Thyroid gland (tissue), 4 donors: ENCODE results near the gene PSME4. TPM values are rescaled to one million over a fixed set of nuclear protein-coding genes. Genes with fewer than 3 reads are reported as not detected.

Experiments used
- DNase-seq, 2 donors: peaks; one replicate each; pipeline ENCODE4 v3.0.0-alpha.2; 2019
- H3K27ac ChIP-seq, 3 donors: fragments of 200-600 bp; sonication (generic); 1 replicate in 2 of 3; 2 replicates in 1 of 3; pipeline ENCODE4 v1.5.1; 2016 to 2019; ENCODE audit warnings: mild to moderate bottlenecking in 1 of 3, moderate library complexity in 1 of 3
- H3K27me3 ChIP-seq: fragments of 200-600 bp; sonication (generic); one replicate; pipeline ENCODE4 v1.5.1; 2019
- H3K36me3 ChIP-seq, 2 donors: fragments of 200-600 bp; sonication (generic); one replicate each; pipeline ENCODE4 v1.5.1; 2016 to 2019
- H3K4me1 ChIP-seq, 2 donors: fragments of 200-600 bp; sonication (generic); one replicate each; pipeline ENCODE4 v1.5.1; 2017 to 2019
- H3K4me3 ChIP-seq, 3 donors: fragments of 200-600 bp; sonication (generic); replicated peaks in 1 of 3; 1 replicate in 2 of 3; 2 replicates in 1 of 3; pipeline ENCODE4 v1.5.1; 2016; ENCODE audit warnings: mild to moderate bottlenecking in 1 of 3
- H3K9me3 ChIP-seq: fragments of 200-600 bp; sonication (generic); one replicate; pipeline ENCODE4 v1.5.1; 2017
- CTCF ChIP-seq, 6 experiments: fragments of 200-600 bp in 3 of 6; fragments of 450-650 bp in 3 of 6; sonication (generic) in 3 of 6; IDR thresholded peaks; one replicate each; pipeline ENCODE4 v1.5.1; 2016 to 2019; ENCODE audit warnings: antibody characterized with exemption in 6 of 6, mild to moderate bottlenecking in 2 of 6, inconsistent platforms in 1 of 6, moderate library complexity in 1 of 6
- POLR2A ChIP-seq, 2 donors: fragments of 450-650 bp; IDR thresholded peaks; one replicate each; pipeline ENCODE4 v1.6.1; 2017; ENCODE audit warnings: antibody characterized with exemption in 2 of 2, mild to moderate bottlenecking in 2 of 2, moderate library complexity in 1 of 2
- WGBS, 2 donors: methylation state at CpG; one replicate each; pipeline ENCODE4 v1.1.5; 2017; 5-methylcytosine and 5-hydroxymethylcytosine counted together
- intact Hi-C: fragments of 100-400 bp; cut with DNase I; formaldehyde crosslinking; loops from one replicate; pipeline ENCODE4 v1.15.1; 2023
- total RNA-seq, 4 donors: library from RNA; depleted of rRNA; stranded (reverse); fragments of >200 nt; gene quantifications; one replicate each; pipeline ENCODE4 v1.2.3, GENCODE V29; 2016

Gene PSME4
- total RNA-seq, 4 donors from 2014 or later, result 64.3 to 131 (median 84.4) TPM

GRCh38 chr2:53877556-53877955 is 93.2 kb downstream of the PSME4 start:
- Histone ChIP-seq H3K4me3 (no peak overlapping the region), H3K9me3 (no peaks in the 10 kb centered on the region), H3K27me3 (no peaks in the 10 kb centered on the region), H3K4me1 (no peaks in the 10 kb centered on the region), H3K36me3 (peaks cover 23 to 37% of the 10 kb centered on the region in 2 donors), H3K27ac (no peak overlapping the region)
- no peak for DNase-seq
- intact Hi-C loops, result no loop called here
- WGBS, 2 donors, result 97 to 98% methylated on average over 2 of the region's 2 CpGs
- TF ChIP-seq POLR2A (IDR thresholded peaks at IDR 0.05), result no peak
- no peak for TF ChIP-seq CTCF (IDR thresholded peaks at IDR 0.05)

- no peak for DNase-seq
- Histone ChIP-seq H3K27me3 (no peaks in the 10 kb centered on the region), H3K27ac (no peak overlapping the region), H3K4me3 (no peak overlapping the region), H3K36me3 (peaks cover 23 to 33% of the 10 kb centered on the region in 2 donors), H3K4me1 (no peaks in the 10 kb centered on the region), H3K9me3 (no peaks in the 10 kb centered on the region)
- intact Hi-C loops, result no loop called here
- TF ChIP-seq POLR2A (IDR thresholded peaks at IDR 0.05), result no peak
- no peak for TF ChIP-seq CTCF (IDR thresholded peaks at IDR 0.05)
- WGBS, 2 donors, result 0 to 49% methylated on average over 1 of the region's 1 CpG
Measured at GRCh38 chr2:53877112-53877511, 93.7 kb downstream of the PSME4 start.

GRCh38 chr2:53874401-53874950 is 96.3 kb downstream of the PSME4 start:
- DNase-seq, result no peak
- WGBS, 2 donors, result 96 to 97% methylated on average over 7 of the region's 7 CpGs
- no peak overlapping the region for H3K27ac ChIP-seq
- peaks cover 20 to 29% of the 10 kb centered on the region in 2 donors for H3K36me3 ChIP-seq
- no peaks in the 10 kb centered on the region for H3K9me3 ChIP-seq
- H3K4me1 ChIP-seq, result no peaks in the 10 kb centered on the region
- H3K27me3 ChIP-seq, result no peaks in the 10 kb centered on the region
- H3K4me3 ChIP-seq, result no peak overlapping the region
- TF ChIP-seq POLR2A (IDR thresholded peaks at IDR 0.05) (no peak), CTCF (IDR thresholded peaks at IDR 0.05) (no peak)
- intact Hi-C loops, result no loop called here

- WGBS, 2 donors, result 95 to 97% methylated on average over 2 of the region's 2 CpGs
- H3K36me3 ChIP-seq, result peaks cover 11 to 36% of the 10 kb centered on the region in 2 donors
- intact Hi-C loops, result no loop called here
Measured at GRCh38 chr2:53867773-53868172, 103.0 kb downstream of the PSME4 start.

More at GRCh38 chr2:53867773-53868172, 103.0 kb downstream of the PSME4 start:
- Histone ChIP-seq H3K27me3 (no peaks in the 10 kb centered on the region), H3K4me1 (no peaks in the 10 kb centered on the region), H3K9me3 (no peaks in the 10 kb centered on the region), H3K27ac (no peak overlapping the region), H3K4me3 (no peak overlapping the region)
- TF ChIP-seq POLR2A (IDR thresholded peaks at IDR 0.05) (no peak), CTCF (IDR thresholded peaks at IDR 0.05) (no peak)
- no peak for DNase-seq
